ENCODE measurements around the gene INO80D. TPM values are rescaled to one million over a fixed set of nuclear protein-coding genes. Genes with fewer than 3 reads are reported as not detected.

The INO80D gene
- total RNA-seq, 2 donors from 2014 or later, result 20.2 to 29.9 TPM

DNA sequence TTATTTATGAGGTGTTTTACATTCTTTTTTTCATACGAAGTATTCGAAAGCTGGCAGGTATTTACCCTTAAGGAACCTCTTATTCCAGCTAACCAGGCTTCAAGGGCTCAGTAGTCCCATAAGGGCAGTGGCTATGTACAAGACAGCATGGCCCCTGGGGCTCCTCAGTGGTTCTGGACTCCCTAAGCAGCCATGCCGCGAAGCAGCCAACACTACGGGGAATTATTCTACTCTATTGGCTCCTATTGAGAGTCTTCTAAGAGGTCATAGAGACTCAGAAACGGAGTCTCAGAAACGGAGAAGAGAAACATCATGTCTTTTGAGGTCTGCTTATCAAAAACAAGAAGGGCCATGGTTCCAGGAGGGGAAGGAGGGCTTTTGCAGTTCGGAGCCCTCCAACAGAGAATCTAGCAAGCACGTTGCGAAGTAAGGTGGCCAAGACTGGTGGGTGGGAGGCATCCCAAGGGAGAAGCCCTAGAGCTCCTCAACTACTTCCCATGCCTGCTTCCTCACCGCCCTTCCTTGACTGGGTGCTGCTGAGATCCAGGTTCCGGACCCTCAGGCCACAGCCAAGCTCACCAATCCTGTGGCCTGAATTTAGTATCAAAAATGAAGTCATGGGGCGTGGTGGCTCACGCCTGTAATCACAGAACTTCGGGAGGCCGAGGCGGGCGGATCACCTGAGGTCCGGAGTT, 109.7 kb downstream of the INO80D start:
- intact Hi-C loops (cut with DNase I), result no loop called here
- Histone ChIP-seq H3K4me3 (no peak overlapping the region), H3K9me3 (no peaks in the 10 kb centered on the region), H3K27ac (peak overlapping the region; percentile 90), H3K4me1 (no peaks in the 10 kb centered on the region), H3K9ac (ENCODE audit: low read depth in 2 of 2, low read length in 2 of 2) (peak overlapping the region in 1 of 2 donors; percentile 56), H3K36me3 (no peaks in the 10 kb centered on the region), H3K27me3 (no peaks in the 10 kb centered on the region)
- TF ChIP-seq, protein P1, sequence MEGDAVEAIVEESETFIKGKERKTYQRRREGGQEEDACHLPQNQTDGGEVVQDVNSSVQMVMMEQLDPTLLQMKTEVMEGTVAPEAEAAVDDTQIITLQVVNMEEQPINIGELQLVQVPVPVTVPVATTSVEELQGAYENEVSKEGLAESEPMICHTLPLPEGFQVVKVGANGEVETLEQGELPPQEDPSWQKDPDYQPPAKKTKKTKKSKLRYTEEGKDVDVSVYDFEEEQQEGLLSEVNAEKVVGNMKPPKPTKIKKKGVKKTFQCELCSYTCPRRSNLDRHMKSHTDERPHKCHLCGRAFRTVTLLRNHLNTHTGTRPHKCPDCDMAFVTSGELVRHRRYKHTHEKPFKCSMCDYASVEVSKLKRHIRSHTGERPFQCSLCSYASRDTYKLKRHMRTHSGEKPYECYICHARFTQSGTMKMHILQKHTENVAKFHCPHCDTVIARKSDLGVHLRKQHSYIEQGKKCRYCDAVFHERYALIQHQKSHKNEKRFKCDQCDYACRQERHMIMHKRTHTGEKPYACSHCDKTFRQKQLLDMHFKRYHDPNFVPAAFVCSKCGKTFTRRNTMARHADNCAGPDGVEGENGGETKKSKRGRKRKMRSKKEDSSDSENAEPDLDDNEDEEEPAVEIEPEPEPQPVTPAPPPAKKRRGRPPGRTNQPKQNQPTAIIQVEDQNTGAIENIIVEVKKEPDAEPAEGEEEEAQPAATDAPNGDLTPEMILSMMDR (IDR thresholded peaks at IDR 0.05), result no peak
- no peak for DNase-seq

DNA sequence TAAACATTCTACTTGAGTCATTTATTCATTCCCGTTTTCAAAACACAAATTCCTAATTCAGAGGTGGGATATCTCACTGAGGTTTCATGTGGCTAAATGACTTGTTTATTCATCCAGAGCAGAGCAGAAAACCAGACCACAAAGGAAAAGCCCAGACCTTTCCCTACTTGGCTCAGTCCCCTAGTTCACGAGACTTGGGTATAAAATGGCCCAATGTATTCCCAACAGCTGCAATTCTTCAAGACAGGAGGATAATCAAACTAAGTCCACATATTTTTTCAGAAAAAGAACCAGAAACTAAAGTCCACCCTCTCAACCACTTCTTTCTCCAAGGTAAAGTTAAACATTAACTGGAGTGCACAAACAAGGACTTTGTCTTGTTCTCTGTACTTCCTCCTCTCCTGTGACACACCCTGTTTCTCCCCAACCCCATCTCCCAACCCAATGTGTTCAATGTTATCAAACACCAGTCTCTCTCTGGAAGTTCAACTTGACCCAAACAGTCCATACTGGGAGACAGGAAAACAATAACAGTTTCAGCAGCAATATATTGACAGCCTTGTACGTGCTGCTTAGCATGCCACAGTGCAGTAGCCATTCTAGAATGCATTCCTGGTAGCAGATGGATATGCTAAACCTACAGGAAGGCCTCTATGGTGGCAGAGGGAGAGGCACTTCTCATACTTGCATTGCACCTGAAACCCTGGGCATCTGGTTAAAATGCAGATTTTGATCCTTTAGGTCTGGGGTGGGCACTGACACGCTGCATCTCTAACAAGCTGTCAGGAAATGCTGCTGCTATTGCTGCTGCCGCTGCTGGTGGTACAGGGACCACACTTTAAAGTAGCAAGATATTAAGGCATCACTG, 110.7 kb downstream of the INO80D start:
- H3K4me1 ChIP-seq, result no peaks in the 10 kb centered on the region
- no peaks in the 10 kb centered on the region for H3K9me3 ChIP-seq
- DNase-seq, result peak; percentile 84
- intact Hi-C loops (cut with DNase I), result no loop called here
- no peaks in the 10 kb centered on the region for H3K27me3 ChIP-seq
- H3K36me3 ChIP-seq, result no peaks in the 10 kb centered on the region
- peak overlapping the region; percentile 90 for H3K27ac ChIP-seq
- H3K4me3 ChIP-seq, result no peak overlapping the region
- H3K9ac ChIP-seq (ENCODE audit: low read depth in 2 of 2, low read length in 2 of 2), result peak overlapping the region in 1 of 2 donors; percentile 60
- TF ChIP-seq, protein P1 (IDR thresholded peaks at IDR 0.05), result no peak

- Histone ChIP-seq H3K9ac (ENCODE audit: low read depth in 2 of 2, low read length in 2 of 2) (peak overlapping the region in 1 of 2 donors; percentile 21), H3K36me3 (no peaks in the 10 kb centered on the region), H3K27me3 (no peaks in the 10 kb centered on the region), H3K9me3 (no peaks in the 10 kb centered on the region), H3K4me1 (no peaks in the 10 kb centered on the region), H3K27ac (peak overlapping the region; percentile 64), H3K4me3 (no peak overlapping the region)
- DNase-seq, result peak; percentile 77
- TF ChIP-seq, protein P1 (IDR thresholded peaks at IDR 0.05), result no peak
- intact Hi-C loops (cut with DNase I), result no loop called here
These were observed 113.9 kb downstream of the INO80D start for GRCh38 chr2:205972113-205972512.

GRCh38 chr2:205970348-205970747, 115.6 kb downstream of the INO80D start:
- no peak overlapping the region for H3K27ac ChIP-seq
- no peak overlapping the region for H3K4me3 ChIP-seq
- H3K9ac ChIP-seq (ENCODE audit: low read depth in 2 of 2, low read length in 2 of 2), result no peak overlapping the region
- no peaks in the 10 kb centered on the region for H3K27me3 ChIP-seq
- DNase-seq, result no peak
- H3K4me1 ChIP-seq, result no peaks in the 10 kb centered on the region
- H3K36me3 ChIP-seq, result no peaks in the 10 kb centered on the region
- intact Hi-C loops (cut with DNase I), result no loop called here
- TF ChIP-seq, protein P1 (IDR thresholded peaks at IDR 0.05), result no peak
- no peaks in the 10 kb centered on the region for H3K9me3 ChIP-seq

DNA sequence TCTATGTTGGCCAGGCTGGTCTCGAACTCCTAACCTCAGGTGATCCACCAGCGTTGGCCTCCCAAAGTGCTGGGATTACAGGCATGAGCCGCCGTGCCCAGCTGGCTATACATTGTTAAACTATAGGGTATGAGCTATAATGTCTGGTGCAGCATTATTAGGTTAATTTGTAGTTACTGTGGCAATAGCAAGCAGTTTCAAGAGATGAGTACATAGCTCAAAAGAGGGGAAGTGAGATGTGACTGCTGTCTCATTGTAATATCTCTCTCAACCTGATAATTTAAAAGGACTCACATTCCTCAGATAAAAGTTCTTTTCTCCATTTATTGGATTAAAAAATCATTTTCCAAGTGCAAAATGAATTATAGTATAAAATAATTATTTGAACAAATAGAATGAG, 116.4 kb downstream of the INO80D start:
- intact Hi-C loops (cut with DNase I), result no loop called here

More for the DNA sequence above, 116.4 kb downstream of the INO80D start:
- Histone ChIP-seq H3K27ac (no peak overlapping the region), H3K27me3 (no peaks in the 10 kb centered on the region), H3K36me3 (no peaks in the 10 kb centered on the region), H3K9me3 (no peaks in the 10 kb centered on the region), H3K4me1 (no peaks in the 10 kb centered on the region), H3K9ac (ENCODE audit: low read depth in 2 of 2, low read length in 2 of 2) (no peak overlapping the region), H3K4me3 (no peak overlapping the region)
- TF ChIP-seq, protein P1 (IDR thresholded peaks at IDR 0.05), result no peak
- no peak for DNase-seq

Measured in colonic mucosa (tissue), 4 donors.